Activated naive CD8-positive, alpha-beta T cell treated with anti-CD3 and anti-CD28 coated beads, Interleukin-2, amount 10 ng/mL, durations not matched to agents 7 days and 5 days (primary cell): ENCODE results near the gene JAZF1. TPM values are rescaled to one million over a fixed set of nuclear protein-coding genes. Genes with fewer than 3 reads are reported as not detected.

Experiments
- ATAC-seq: fragments of 150-1000 bp; cut with Tn5 transposase; one replicate; pipeline ENCODE4 v1.10.0; 2021; ENCODE audit warnings: low read depth, moderate library complexity
- POLR2A ChIA-PET: fragments of 350-600 bp; sonication (Branson Sonifier 250); formaldehyde crosslinking; loops from one replicate; lab custom pipeline; 2021; ENCODE audit warnings: antibody characterized with exemption; lab: Charles Lee
- DNase-seq: peaks from one replicate; pipeline ENCODE4 v3.0.0; 2021
- H3K27ac Mint-ChIP-seq: one replicate; pipeline ENCODE4 v1.8.0; 2022; ENCODE audit warnings: mild to moderate bottlenecking, mixed read lengths
- H3K27me3 Mint-ChIP-seq: one replicate; pipeline ENCODE4 v1.8.0; 2022; ENCODE audit warnings: mild to moderate bottlenecking, moderate library complexity, mixed read lengths
- H3K36me3 Mint-ChIP-seq: one replicate; pipeline ENCODE4 v1.8.0; 2021; ENCODE audit warnings: mild to moderate bottlenecking, mixed read lengths
- H3K4me1 Mint-ChIP-seq: one replicate; pipeline ENCODE4 v1.8.0; 2021; ENCODE audit warnings: mixed read lengths
- H3K4me3 Mint-ChIP-seq: one replicate; pipeline ENCODE4 v1.8.0; 2022; ENCODE audit warnings: mild to moderate bottlenecking, moderate library complexity, mixed read lengths
- H3K9me3 Mint-ChIP-seq: one replicate; pipeline ENCODE4 v1.8.0; 2021; ENCODE audit warnings: mixed read lengths
- total RNA-seq, 2 experiments: library from RNA; stranded (reverse); gene quantifications; one replicate each; pipeline ENCODE4 v1.2.3, GENCODE V29; 2021

Gene JAZF1
- total RNA-seq, 2 experiments from 2014 or later, result 4.4 to 4.7 TPM

DNA sequence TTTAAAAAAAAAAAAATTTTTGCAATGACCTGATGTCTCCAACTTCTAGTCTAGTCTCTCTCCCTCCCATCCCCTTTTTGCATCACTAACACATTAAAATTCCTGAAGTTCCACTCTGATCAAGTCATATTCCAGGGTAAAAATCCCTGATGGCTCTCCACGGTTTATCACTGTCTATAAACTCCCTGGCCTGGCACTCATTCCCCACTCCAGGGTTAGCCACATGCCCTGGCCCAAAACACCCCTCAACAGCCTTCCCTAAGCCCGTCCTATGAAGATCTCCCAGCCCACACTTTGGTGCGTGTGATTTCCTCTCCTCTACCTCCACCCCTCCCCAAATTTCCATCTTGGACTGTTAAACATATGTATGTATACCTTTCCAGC, 125.4 kb downstream of the JAZF1 start:
- Mint-ChIP-seq H3K27ac (no peak overlapping the region), H3K36me3 (no peaks in the 10 kb centered on the region), H3K27me3 (peaks cover 13% of the 10 kb centered on the region), H3K4me1 (peaks cover 2% of the 10 kb centered on the region), H3K9me3 (no peaks in the 10 kb centered on the region), H3K4me3 (no peak overlapping the region)
- DNase-seq (no peak), ATAC-seq (no peak)
- POLR2A ChIA-PET, result no interaction called here

DNA sequence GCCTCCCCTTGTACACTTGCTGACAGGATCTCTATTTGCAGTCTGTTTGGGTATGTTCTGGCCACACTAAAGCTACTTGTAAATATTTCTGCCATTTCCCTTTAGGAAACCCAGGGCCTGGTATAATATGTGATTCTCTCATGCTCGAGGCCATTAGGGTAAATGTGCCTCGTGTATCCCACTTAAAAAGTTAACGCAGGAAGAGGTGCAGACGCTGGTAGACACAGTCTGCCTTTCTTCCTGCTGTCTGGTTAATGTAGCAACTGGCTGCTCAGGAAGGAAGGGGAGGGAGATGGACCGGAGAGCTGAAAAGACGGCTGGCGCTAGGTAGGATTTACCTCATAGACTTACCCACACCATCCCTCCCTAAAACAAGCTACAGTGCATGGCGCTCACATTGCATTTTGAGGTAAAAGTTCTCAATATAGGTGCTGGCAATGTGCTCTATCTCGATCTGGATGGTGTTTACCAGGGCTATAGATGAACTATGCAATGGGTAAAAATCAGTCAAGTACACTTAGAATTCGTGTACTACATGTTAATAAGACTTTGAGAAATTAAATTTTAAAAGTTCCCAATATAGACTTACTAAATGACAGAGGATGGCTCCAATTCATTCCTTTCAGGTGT, 125.9 kb downstream of the JAZF1 start:
- H3K4me3 Mint-ChIP-seq, result no peak overlapping the region
- H3K36me3 Mint-ChIP-seq, result no peaks in the 10 kb centered on the region
- H3K27ac Mint-ChIP-seq, result no peak overlapping the region
- no peaks in the 10 kb centered on the region for H3K9me3 Mint-ChIP-seq
- ATAC-seq (no peak), DNase-seq (no peak)
- H3K27me3 Mint-ChIP-seq, result peaks cover 11% of the 10 kb centered on the region
- POLR2A ChIA-PET, result no interaction called here
- H3K4me1 Mint-ChIP-seq, result peaks cover 2% of the 10 kb centered on the region

DNA sequence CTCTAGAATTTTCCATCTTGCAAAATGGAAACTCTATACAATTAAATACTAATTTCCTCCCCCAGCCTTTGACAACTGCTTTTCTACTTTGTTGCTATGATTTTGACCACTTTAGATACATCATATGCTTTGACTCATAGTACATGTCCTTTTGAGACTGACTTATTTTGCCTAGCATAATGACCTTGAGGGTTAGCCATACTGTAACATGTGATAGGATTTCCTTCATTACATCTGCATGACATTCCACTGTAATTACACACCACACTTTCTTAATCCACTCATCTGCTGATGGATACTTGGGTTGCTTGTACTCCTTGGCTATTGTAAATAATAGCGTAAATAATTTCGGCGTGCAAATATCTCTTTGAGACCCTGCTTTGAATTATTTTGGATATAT, 127.7 kb downstream of the JAZF1 start:
- Mint-ChIP-seq H3K4me3 (no peak overlapping the region), H3K4me1 (peaks cover 2% of the 10 kb centered on the region), H3K27me3 (peaks cover 7% of the 10 kb centered on the region), H3K27ac (no peak overlapping the region), H3K9me3 (no peaks in the 10 kb centered on the region), H3K36me3 (no peaks in the 10 kb centered on the region)
- DNase-seq, result no peak
- POLR2A ChIA-PET, result no interaction called here
- ATAC-seq, result no peak

GRCh38 chr7:28048694-28049093, 131.9 kb downstream of the JAZF1 start:
- Mint-ChIP-seq H3K27me3 (peaks cover 5% of the 10 kb centered on the region), H3K4me3 (no peak overlapping the region), H3K27ac (no peak overlapping the region), H3K4me1 (no peaks in the 10 kb centered on the region), H3K36me3 (no peaks in the 10 kb centered on the region), H3K9me3 (no peaks in the 10 kb centered on the region)
- no peak for ATAC-seq
- DNase-seq, result no peak
- POLR2A ChIA-PET, result no interaction called here

- POLR2A ChIA-PET, result no interaction called here
- H3K27me3 Mint-ChIP-seq, result peaks cover 7% of the 10 kb centered on the region
- peaks cover 1% of the 10 kb centered on the region for H3K9me3 Mint-ChIP-seq
- H3K4me1 Mint-ChIP-seq, result no peaks in the 10 kb centered on the region
- H3K36me3 Mint-ChIP-seq, result peaks cover 2% of the 10 kb centered on the region
- H3K4me3 Mint-ChIP-seq, result no peak overlapping the region
- DNase-seq (no peak), ATAC-seq (no peak)
- H3K27ac Mint-ChIP-seq, result no peak overlapping the region
These were observed 134.6 kb downstream of the JAZF1 start for GRCh38 chr7:28046035-28046434.

- no peak for DNase-seq
- ATAC-seq, result no peak
- Mint-ChIP-seq H3K9me3 (peaks cover 1% of the 10 kb centered on the region), H3K27me3 (peaks cover 7% of the 10 kb centered on the region), H3K4me1 (no peaks in the 10 kb centered on the region), H3K36me3 (peaks cover 2% of the 10 kb centered on the region), H3K27ac (no peak overlapping the region), H3K4me3 (no peak overlapping the region)
- POLR2A ChIA-PET, result no interaction called here
These were observed 135.0 kb downstream of the JAZF1 start for GRCh38 chr7:28045592-28045991.

DNA sequence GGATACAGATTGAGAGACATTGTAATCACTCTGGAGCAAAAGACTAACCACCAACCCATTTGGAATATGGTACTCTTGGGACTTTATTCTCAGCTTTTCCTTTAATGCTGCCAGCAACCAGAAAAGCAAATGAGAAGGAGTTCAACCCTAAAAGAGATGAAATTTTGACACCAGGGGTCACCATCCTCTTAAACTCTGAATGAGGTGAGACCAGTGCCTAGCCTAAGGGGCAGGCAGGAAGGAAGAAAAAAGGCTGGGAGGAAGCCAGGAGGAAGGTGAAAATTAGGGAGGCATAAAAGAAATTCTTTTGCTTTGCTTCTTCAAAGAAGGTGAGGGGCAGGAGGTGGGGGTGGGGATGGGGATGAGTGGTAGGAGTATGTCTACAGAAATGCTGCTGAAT, 135.8 kb downstream of the JAZF1 start:
- peaks cover 7% of the 10 kb centered on the region for H3K27me3 Mint-ChIP-seq
- H3K4me3 Mint-ChIP-seq, result no peak overlapping the region
- H3K4me1 Mint-ChIP-seq, result no peaks in the 10 kb centered on the region
- no peak overlapping the region for H3K27ac Mint-ChIP-seq
- POLR2A ChIA-PET, result no interaction called here
- no peak for ATAC-seq
- DNase-seq, result no peak
- peaks cover 1% of the 10 kb centered on the region for H3K9me3 Mint-ChIP-seq
- peaks cover 2% of the 10 kb centered on the region for H3K36me3 Mint-ChIP-seq

- Mint-ChIP-seq H3K27me3 (peaks cover 7% of the 10 kb centered on the region), H3K27ac (no peak overlapping the region), H3K4me1 (no peaks in the 10 kb centered on the region), H3K4me3 (no peak overlapping the region), H3K9me3 (peaks cover 1% of the 10 kb centered on the region), H3K36me3 (peaks cover 2% of the 10 kb centered on the region)
- POLR2A ChIA-PET, result no interaction called here
- ATAC-seq (no peak), DNase-seq (no peak)
These were observed 137.9 kb downstream of the JAZF1 start for GRCh38 chr7:28042721-28043120.

DNA sequence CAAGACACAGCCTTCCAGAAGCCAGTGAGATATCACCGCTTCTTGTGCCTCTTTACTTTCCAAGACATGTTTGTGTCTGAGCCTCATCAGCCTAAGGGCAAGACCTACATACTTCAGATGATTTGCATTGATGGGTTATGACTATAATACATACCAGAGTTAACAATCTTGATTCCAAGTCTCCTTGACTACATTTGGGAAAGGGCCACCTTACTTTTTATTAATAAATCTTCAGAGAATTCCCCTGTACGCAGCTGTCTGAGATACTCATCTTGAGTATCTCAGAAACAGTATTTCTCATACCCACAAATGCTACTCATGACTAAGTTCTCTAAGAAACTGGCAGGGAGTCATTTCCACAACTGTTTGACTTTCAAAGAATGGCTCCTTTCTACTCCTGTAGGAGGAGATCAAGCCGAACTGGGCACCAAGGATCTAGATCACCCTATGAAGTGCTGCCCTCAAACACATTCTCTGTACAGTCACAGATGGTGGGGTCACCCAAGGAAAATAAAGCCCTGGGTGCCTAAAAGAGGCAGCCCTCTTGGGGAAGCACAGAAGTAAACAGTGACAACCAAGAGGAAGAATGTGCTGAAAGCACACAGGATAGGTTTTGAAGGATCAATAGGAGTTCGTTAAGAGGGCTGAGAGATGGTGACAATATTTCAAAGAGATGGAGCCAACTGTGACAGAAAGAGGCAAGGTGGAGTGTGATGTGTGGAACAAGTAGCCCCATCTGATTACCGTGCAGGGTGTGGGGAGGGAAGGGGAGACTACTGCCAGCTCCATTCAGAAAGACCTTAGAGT, 138.9 kb downstream of the JAZF1 start:
- peaks cover 2% of the 10 kb centered on the region for H3K36me3 Mint-ChIP-seq
- DNase-seq, result no peak
- no peak overlapping the region for H3K4me3 Mint-ChIP-seq
- H3K4me1 Mint-ChIP-seq, result no peaks in the 10 kb centered on the region
- peaks cover 7% of the 10 kb centered on the region for H3K27me3 Mint-ChIP-seq
- ATAC-seq, result no peak
- POLR2A ChIA-PET, result no interaction called here
- peaks cover 1% of the 10 kb centered on the region for H3K9me3 Mint-ChIP-seq
- H3K27ac Mint-ChIP-seq, result no peak overlapping the region

GRCh38 chr7:28038175-28038797, 142.3 kb downstream of the JAZF1 start:
- H3K4me3 Mint-ChIP-seq, result no peak overlapping the region
- POLR2A ChIA-PET, result no interaction called here
- ATAC-seq, result no peak

GRCh38 chr7:28037220-28038010, 143.2 kb downstream of the JAZF1 start:
- Mint-ChIP-seq H3K27ac (no peak overlapping the region), H3K4me1 (peaks cover 2% of the 10 kb centered on the region), H3K4me3 (no peak overlapping the region), H3K27me3 (peaks cover 2% of the 10 kb centered on the region), H3K36me3 (peaks cover 2% of the 10 kb centered on the region), H3K9me3 (no peaks in the 10 kb centered on the region)
- POLR2A ChIA-PET, result no interaction called here
- DNase-seq (no peak), ATAC-seq (peak; percentile 39)

More at GRCh38 chr7:28038175-28038797, 142.3 kb downstream of the JAZF1 start:
- H3K4me1 Mint-ChIP-seq, result peaks cover 2% of the 10 kb centered on the region
- no peak overlapping the region for H3K27ac Mint-ChIP-seq
- H3K27me3 Mint-ChIP-seq, result peaks cover 2% of the 10 kb centered on the region
- H3K9me3 Mint-ChIP-seq, result peaks cover 1% of the 10 kb centered on the region
- peaks cover 2% of the 10 kb centered on the region for H3K36me3 Mint-ChIP-seq
- no peak for DNase-seq

DNA sequence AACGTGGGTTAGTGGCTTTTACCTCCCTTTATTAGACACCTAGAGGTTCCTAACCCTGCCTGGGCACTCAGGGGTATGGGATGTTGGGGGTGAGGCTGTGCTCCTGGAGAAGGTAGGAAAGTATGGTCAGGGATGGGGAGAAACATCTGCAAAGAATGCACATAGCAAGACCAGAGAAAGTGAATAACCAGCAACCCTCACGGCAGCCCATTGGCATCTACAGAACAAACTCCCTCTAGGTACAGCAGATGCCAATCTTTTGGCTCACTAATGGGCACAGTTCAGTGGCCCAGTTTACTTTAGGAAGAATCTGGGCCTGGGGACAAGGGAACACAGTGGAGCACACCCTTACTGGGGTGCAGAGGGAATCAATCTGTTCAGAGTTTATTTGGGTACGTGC, 143.9 kb downstream of the JAZF1 start:
- ATAC-seq (no peak), DNase-seq (no peak)
- H3K4me1 Mint-ChIP-seq, result peaks cover 4% of the 10 kb centered on the region
- H3K36me3 Mint-ChIP-seq, result no peaks in the 10 kb centered on the region
- no peaks in the 10 kb centered on the region for H3K27me3 Mint-ChIP-seq
- H3K9me3 Mint-ChIP-seq, result no peaks in the 10 kb centered on the region
- H3K27ac Mint-ChIP-seq, result no peak overlapping the region
- POLR2A ChIA-PET, result no interaction called here
- no peak overlapping the region for H3K4me3 Mint-ChIP-seq

GRCh38 chr7:28033386-28033785, 147.2 kb downstream of the JAZF1 start:
- ATAC-seq (no peak), DNase-seq (no peak)
- H3K27me3 Mint-ChIP-seq, result no peaks in the 10 kb centered on the region
- no peaks in the 10 kb centered on the region for H3K9me3 Mint-ChIP-seq
- H3K4me1 Mint-ChIP-seq, result peaks cover 5% of the 10 kb centered on the region
- POLR2A ChIA-PET, result no interaction called here
- H3K36me3 Mint-ChIP-seq, result no peaks in the 10 kb centered on the region
- H3K27ac Mint-ChIP-seq, result no peak overlapping the region
- no peak overlapping the region for H3K4me3 Mint-ChIP-seq
